ENCODE results near the gene P2RY8. TPM values are rescaled to one million over a fixed set of nuclear protein-coding genes. Genes with fewer than 3 reads are reported as not detected.

The P2RY8 gene
- total RNA-seq, 1 donor from 2014 or later: 20.4 TPM

DNA sequence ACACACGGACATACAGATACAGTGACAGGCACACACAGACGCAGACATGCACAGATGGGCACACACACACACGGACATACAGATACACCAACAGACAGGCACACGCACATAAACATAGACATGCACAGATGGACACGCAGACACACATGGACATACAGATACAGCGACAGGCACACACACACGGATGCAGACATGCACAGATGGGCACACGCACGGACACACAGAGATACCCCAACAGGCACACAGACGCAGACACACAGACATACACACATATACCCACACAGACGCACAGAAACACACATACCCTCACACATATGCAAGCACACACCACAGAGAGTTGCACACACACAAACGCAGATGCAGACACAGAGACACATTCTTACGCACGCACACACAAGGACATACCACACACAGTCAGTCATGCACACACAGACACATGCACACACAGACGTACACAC is 120.6 kb downstream of the P2RY8 start:
- no peaks in the 10 kb centered on the region for H3K27me3 Mint-ChIP-seq (ENCODE audit: insufficient read depth)
- peaks cover 33% of the 10 kb centered on the region for H3K36me3 Mint-ChIP-seq (ENCODE audit: low read depth)
- no peaks in the 10 kb centered on the region for H3K4me1 Mint-ChIP-seq (ENCODE audit: low read depth)
- intact Hi-C loops (cut with micrococcal nuclease): no loop called here
- no peak overlapping the region for H3K27ac Mint-ChIP-seq
- no peak overlapping the region for H3K4me3 Mint-ChIP-seq
- no peak for DNase-seq (ENCODE audit: low spot score)
- H3K9me3 Mint-ChIP-seq: peaks cover 7% of the 10 kb centered on the region

Other genes starting within 250 kb of the P2RY8 start
- 4.2 and 5.3 TPM in 2 replicates for gene IL3RA, start 200.4 kb downstream of the P2RY8 start, total RNA-seq
- 281 and 289 TPM in 2 replicates for gene SLC25A6, start 145.1 kb downstream of the P2RY8 start, total RNA-seq
- gene ASMTL, start 84.3 kb downstream of the P2RY8 start, total RNA-seq: 45.4 and 48.0 TPM in 2 replicates
- 63.9 and 66.1 TPM in 2 replicates for gene AKAP17A, start 54.4 kb upstream of the P2RY8 start, total RNA-seq
- gene ASMT, start 77.9 kb upstream of the P2RY8 start, total RNA-seq: not detected in 2 replicates

All from activated T-helper 1 cell treated with anti-CD3 and anti-CD28 coated beads, Interleukin-12 subunit alpha, Interleukin-12 subunit beta, Interleukin-2, Interleukin-4 antibody, amounts not matched to agents 30 ng/mL and 10 ng/mL and 1 ng/mL, durations not matched to agents 14 hours and 24 hours and 36 hours (primary cell).